NCI-H2081 (cell line): ENCODE results near the gene GSTO2.
A peak's percentile ranks its signal among the peaks of the same experiment; 100 is the strongest.

Experiments used
- DNase-seq, 2 experiments: peaks; one replicate each; lab custom pipeline; 2025; lab: John Stamatoyannopoulos, UW

GSTO2 gene

DNA sequence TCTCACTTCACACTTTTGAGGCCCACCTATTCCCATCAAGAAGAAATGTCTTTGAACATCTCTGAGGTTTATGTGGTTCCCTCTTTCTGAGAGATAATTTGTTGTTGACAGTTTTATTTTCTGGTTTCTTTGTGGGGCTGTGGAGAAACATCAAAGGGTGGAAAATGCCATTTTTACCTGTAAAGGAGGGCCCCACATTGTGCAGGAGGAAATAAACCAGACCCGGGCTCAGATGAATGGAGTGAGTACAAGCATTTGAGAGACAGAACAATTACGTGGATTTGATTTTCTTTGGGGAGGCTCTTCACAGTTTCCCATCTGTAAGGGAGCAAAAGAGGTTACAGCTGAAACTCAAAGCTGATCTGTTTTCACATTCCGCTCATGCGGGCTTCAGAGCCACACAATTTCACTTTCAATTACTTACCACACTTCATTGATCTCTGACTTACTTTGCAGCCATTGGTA lies 39.5 kb downstream of the GSTO2 start:
- no peak for DNase-seq

DNA sequence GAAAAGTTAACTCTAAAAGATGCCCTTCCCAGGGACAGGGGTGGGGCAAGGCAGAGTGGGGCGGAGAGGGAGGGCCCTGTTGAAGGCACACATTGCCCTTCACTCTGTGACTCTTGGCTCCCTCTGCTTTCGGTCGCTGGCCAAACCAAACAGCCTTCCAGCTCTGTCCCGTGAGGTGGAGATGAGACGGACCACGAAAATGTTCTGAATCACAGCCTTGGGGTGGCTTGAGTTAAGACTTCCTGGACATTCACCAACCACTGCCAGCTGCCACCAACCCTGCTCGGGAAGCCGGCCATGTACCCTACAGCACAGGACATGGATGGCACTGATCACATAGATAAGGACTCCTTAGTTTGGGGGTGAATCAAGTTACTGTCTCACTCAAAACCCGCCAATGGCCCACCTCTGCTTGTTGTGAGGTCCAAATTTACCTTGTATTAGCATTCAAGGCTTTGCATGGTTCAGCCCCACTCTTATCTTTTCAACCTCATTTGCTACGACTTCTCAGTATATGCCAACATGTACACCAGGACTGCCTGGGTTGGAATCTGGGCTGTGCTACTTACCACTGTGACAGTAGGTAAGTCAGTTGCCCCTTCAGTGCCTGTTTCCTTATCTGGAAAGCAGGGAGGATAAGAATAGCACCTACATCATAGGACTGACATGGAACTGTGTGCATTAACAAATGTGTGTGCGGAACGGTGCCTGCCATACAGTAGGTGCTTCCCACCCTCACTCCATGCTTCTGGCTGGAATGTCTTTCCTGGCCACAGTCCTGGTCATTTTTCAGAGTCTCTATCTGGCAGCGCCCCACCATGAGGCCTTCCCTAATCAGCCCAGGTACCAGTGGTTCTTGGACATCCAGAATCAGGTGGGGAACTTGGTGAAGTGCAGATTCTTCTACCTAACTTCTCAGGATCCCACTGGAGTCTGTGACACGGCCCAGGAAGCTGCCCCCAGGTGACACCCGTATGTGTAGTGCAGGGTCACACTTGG lies 41.3 kb downstream of the GSTO2 start:
- no peak for DNase-seq

DNA sequence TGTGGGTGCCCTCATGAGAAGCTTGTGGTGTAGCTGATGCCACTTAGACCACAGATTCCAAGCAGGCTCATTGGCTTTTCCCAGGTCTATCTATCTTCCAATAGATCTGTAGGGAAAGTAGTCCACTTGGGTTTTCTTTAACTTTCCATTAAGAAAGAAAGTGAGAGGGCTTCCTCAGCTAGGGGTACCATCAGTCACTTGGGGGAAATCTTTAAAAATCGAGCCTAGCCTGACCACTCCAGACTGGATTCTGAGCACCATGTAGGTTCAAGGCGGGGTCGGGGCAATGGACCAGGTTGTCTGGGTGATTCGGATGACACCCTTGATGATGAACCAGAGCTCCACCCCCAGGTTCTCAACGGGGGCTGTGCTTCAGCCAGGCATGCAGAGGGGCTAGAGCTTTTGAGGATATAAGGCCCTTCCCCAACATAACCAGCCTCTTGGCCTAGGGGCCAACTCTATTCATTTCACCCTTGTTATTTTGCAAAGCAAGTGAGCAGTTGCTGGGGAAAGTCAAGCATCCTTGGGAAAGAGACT lies 42.3 kb downstream of the GSTO2 start:
- no peak for DNase-seq

DNA sequence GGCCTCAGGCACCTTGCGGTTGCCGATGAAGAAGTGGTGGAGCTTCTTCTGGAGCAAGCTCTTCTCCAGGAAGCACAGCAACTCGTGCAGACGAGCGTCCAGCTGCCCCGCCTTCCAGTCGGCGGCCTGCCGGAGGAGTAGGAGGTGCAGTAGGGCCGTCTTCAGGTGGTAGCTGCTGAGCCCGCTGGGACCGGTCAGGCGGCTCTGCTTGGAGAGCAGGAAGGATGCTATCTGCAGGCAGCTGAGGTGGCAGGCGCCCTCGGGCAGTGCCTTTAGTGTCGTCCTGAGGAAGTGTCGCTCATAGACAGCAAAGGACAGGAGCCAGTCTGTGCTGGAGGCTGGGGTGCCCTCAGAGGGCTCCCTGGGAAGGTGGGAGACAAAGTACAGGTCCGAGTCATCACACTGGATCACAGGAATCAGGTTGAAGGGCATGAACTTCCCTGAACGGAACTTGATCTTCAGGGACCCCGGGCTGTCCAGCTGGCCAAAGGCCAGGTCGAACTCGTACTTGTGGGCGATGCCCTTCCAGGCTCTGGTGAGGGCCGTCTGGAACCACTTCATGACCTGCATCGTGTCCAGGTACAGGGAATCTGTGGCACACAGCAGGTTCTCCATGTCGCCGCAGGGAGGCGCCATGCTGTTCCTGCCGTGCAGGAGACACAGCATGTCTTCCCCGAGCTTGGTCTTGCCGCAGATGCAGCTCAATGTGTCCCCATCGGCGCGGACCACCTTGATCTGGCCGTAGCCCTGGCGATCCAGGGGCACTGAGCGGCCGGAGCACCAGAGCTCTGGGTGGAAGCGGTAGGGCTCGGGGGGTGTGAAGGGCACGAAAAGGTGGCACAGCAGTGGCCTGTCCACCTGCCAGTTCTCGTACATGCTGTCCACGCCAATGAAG lies 45.9 kb downstream of the GSTO2 start:
- DNase-seq, result no peak

DNA sequence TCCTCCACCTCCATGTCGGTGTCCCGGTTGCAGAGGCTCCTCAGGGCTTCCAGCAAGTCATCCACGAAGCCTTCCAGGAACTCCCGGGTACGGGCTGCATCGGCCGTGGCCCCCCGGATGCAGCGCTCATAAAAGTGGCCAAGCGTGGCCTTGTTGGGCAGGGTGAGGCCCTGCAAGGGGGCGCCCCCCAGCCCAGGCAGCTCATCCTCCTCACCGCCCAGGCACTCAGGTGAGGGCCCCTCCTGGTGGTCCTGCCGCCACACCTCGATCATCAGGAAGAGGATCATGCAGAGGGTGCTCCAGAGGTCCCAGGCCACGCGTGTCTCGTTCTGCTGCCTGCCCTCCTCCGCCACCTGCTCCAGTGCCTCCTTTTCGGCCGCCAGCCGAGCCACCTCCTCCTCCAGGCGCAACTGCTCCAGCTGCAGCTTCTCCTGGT lies 46.5 kb downstream of the GSTO2 start:
- no peak for DNase-seq

DNA sequence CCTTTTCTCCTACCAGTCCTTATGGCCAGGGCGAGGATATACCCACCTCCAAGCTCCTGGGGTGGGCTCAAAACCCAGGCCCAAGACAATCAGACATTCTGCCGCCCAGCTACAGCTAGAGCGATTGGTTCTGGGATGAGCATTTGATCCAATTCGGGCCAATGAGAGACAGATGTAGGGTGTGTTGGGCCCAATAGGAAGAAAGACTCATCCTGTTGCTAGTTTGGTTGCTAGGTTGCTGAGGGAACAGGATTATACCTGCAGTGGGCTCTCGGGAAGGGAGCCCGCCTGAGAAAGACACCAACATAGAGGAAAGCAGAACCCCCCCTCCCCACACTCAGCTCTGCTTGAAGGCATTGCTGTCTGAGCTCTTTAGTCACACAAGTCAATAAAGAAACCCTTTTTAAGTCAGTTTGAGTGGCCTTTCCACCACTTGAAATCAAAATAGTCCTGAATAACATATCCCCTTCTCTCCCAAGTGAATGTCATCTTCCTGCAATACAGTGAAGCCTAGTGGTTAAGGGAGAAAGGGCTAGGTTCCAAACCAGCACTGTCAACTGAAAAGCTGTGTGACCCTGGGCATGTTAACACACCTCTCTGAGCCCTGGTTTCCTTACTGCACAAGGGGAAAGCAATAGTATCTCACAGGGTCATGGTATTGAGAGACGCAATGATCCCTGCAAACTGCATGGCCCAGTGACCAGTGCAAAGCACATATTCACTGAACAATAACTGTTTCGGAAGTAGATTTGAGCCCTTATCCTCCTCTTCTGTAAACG lies 47.5 kb downstream of the GSTO2 start:
- no peak for DNase-seq

DNA sequence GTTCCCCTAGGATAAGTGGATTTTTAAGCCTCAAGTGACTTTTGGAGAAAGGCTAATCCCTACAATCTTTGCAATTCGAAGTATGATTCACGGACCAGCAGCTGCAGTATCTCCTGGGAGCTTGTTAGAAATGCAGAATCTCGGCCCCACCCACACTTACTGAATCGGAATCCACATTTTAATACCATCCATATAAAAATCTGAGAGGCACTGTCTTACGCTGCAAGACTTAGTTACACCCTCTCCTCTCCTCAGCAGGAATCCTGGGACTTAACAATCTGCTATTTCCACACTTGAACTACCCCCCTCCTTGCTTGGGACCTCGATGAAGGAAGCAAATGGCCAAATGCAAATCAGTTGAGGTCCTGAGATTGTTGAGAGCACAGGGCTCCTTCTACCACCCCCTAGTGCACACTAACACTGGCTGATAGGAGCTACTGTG lies 48.3 kb downstream of the GSTO2 start:
- DNase-seq, result no peak

DNA sequence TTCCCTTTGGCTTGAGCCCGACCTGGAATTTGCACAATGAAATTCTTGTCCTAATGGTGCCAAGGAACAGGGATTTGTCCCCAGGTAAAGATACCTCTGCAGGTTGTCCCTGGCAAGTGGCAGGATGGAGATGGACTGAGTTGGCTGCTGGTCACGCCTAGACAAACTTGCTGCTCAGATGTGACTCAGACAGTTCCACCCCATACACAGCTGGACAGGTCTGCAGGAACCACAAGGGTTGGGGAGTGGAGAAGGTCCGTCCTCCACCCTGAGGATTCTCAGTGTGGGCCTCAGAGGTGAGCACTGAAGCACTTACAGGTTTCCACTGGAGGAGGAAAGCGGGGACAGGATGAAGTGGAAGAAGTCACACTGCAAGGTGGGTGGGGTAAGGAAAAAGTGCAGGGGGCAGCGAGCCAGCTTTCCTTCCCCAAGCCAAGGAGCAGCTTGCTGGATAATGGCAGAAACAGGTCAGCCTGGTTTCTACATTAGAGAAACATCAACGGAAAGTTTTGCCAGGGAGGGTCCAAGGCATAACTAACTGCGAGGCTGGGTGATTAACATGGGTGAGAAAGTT lies 48.8 kb downstream of the GSTO2 start:
- DNase-seq, result no peak

DNA sequence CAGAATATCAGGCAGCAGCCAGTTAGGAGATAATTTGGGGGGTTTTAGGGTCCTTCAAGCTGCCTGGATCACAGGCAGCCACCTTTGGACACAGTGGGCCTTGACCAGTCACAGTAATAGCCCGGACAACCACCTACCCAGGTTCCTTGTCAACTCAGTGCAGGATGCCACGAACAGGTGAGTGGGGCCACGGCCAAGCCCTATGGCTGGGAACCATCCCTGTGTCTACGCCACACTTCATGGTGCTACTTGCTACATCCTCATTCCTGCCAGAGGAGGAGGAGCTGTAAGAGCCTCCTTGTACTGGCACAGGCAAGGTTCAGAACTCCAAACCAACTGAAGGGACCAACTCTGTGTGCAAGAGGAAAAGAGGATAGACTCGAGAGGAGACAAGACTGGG lies 49.3 kb downstream of the GSTO2 start:
- no peak for DNase-seq

DNA sequence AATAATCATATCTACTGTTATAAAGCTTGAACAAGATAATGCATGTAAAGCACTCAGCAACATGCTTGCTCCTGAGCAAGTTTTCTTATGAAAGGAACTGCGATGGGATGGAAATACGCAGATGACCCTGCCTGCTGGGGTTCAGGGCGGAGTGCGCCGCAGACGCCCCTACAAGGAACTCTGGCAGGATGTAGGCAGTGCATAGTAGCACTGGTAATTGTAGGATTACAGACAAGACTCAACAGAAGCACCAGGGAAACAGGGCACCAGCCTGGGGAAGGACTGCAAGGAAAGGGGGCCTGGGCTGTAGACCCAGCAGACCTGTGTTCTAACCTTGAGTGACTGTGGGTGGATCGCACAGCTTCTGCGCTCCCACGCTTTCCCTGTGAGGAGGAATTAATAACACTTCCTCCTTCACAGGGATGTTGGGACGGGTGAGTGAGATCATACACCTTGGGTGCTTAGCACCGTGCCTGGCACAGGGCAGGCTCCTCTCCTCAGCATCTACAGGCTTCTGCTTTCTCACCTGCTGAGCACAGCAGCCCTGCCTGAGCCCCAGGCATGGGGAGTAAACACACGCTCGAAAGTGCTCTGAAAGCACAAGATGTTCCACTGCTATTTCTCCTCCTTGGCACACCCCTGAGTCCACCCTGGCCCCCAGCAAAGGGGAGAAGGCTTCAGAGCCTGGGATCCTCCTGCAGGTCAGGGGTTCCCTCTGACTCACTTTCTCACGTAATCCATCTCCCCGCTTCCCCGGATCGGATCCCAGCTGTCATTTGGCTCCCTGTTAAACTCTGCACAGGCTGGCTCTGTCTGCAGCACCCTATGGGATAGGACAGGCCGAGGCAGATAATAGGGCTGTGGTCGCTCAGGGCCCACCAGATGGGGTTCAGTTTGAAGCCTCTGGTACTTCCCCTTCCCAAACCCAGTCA lies 50.1 kb downstream of the GSTO2 start:
- DNase-seq, result no peak

DNA sequence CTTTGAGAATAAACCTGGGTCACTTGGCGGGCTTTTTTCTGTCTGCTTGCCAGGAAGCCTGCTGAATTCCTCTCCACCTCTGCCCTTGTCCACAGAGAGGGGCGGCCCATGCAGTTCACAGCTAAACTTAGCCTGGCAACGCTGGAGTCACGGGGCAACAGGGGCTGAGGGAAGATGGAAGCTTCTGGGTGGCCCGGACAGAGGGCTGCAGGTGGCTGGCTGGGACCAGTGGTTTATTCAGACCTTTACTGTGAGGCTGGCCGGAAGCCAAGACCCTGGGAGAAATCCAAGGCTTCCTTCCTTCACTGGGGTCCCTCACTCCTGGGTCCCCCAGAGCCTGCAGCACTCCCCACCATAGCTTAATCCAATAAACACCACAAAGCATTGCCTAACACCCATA lies 52.2 kb downstream of the GSTO2 start:
- DNase-seq, result no peak

DNA sequence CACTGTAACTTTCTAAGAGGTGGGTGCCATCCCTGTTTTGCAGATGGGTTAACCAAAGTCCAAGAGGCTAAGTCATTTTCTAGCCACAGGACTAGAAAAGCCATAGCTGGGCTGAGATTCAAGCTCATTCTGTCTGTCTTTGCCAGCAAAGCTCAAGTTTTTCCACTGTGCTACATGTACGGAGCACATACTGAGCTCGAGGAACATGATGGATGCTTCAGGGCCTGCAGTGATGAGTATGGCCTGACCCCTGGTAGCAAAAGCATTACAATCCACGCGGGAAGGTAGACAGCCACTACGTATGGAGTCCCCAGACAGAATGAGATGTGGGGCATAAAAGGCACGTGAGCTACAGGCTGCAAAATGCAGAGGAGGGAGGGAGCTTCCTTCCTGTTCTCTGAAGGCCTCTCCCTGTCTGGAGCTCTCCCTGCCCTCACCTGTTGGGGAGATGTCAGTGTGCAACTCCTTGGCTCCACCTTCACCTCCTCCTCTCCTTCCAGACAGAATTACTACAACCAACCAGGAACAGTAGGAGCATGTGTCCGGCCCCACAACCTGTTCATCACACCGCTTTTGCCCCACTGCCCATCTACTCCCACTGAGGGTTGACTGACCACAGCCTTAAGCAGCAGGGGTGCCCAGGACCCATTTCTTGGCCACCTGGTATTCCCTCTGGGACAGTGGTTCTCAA lies 52.9 kb downstream of the GSTO2 start:
- DNase-seq, result no peak

DNA sequence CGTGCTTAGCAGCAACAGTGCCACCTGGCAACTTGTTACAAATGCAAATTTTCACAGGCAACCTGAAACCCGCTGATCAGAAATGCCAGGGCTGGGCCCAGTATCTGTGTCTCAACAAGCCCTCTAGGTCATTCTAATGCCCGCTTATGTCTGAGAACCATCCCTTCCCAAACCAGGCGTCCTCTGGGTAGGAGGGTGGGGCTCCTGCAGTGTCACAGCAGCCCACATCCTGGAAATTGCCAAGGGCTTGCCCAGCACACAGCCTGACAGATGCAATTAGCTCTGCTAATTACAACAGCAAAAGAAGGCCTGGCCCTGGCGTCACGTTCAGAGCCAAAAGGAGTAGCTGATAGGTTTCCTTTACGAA lies 53.4 kb downstream of the GSTO2 start:
- peak in 1 of 2 experiments; percentile 23 for DNase-seq

DNA sequence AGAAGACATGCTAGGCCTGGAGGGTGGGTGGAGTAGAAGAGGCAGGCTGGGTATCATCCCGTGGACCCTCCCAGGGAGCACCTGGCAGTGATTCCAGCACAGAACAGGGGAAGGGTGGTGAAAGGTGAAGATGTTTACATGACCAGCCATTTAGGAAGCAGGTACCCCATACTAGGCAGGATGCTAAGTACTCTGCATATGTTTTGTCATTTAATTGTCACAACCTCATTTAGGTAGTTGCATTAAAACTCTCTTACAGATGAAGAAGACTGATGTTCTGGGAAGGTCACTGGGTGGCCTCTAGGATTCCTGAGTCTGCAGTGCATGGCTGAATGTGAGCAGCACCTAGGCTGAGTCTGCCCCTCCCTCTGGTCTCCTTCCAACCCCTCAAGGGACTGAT lies 54.1 kb downstream of the GSTO2 start:
- no peak for DNase-seq

DNA sequence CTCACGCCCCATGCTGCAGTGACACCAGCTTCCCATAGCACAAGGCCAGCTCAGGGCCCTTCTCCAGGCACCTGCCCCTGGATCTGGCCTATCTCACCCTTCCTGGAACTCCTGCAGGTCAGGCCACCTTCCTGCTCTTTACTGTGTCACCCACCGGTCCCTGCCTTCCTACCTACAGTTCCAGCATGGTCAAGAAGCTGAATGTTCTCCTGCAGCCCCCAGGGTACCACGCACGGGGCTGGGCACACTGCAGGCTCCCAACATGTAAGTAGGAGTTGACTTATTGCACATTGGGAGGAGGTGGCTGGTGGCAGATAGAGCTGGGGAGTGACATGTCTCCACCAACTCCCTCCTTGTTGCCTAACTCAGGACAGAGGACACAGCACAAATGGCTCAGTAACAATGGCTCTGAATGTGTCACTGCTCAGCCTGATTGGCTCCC lies 54.8 kb downstream of the GSTO2 start:
- DNase-seq, result no peak

DNA sequence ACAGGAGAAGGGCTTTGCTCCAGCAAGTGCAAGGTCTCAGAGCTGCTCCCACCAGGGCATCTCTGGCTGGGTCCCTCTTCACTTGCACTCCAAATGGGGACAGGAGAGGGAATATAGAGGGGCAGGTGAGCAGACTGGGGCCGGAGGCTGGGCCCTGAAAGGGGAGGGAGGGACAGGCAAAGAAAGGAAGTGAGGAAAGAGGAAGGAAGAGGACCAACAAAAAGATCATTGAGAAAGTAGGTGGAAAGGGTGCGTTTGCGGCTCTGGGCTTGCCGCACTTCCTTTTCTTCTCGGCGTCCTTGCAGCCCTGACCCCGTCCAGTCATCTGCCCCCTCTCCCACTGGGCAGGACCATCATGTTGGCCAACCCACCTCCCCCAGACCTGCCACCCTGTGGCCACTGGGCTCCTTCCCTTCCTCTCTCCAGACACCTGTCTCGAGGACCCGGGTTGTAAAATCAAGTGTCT lies 55.3 kb downstream of the GSTO2 start:
- DNase-seq, result no peak

DNA sequence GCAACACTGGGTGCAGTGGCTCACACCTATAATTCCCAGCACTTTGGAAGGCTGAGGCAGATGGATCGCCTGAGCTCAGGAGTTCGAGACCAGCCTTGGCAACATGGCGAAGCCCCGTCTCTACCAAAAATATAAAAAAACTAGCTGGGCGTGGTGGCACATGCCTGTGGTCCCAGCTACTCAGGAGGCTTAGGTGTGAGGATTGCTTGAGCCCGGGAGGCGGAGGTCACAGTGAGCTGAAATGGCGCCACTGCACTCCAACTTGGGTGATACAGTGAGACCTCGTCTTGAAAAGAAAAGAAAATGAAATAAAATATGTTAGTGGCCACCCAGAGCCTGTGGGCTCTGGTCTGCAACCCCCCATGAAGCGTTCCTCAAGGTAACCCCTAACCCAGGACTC lies 55.9 kb downstream of the GSTO2 start:
- no peak for DNase-seq

DNA sequence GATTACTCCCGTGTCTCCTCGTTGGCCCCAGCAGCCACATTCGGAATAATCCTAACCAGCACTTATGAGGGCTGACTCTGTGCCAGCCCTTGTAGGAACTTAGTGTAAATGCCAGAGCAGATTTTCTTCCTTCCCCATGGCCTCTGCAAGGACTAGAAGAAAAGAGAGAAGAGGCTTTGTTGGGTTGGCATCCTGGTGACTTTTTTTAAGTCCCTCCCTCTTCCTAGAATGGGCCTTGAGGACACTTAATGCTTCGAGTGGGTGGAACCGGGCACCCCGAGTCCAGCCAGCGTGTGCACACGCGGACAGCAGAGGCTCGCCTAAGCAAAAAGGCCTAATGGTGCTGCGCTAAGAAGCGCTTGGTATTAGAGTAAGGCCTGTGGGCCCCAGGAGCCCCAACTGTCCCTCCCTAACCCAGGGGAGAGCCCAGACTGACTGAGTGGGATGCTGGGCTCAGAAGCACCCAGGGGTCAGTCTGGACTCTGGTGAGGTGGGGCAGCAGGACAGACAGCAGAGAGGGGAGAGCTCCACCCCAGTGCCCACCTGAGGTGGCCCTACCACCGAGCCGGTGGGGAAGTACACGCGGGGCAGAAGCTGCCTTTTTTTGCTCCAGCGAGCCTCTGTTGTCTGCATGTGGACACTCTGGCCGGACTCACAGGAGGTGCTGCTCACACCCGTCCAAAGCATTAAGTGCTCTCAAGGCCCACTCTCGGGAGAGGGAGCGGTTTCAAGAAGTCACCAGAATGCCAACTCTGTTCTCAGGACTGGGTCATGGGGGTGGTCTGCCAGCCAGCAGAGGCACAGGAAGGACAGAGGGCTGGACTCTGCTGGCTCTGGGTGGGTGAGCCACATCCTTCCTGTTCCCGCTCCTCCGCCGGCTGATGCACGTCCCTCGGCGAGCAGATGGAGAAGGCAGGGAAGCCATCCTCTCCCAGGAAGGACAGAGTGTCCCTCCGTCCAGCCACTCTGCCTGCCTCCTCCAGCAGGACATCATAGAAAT lies 56.8 kb downstream of the GSTO2 start:
- DNase-seq, result no peak
